Parathyroid adenoma (tissue), 2 donors: Measurements from ENCODE around the gene SSR4.

Experiments
- H2AFZ ChIP-seq: fragments of 300-600 bp; sonication (generic); one replicate; pipeline ENCODE4 v1.7.0; 2017; ENCODE audit warnings: antibody characterized with exemption, mild to moderate bottlenecking
- H3K27ac ChIP-seq: fragments of 300-600 bp; sonication (generic); one replicate; pipeline ENCODE4 v1.7.0; 2017
- H3K27me3 ChIP-seq: fragments of 300-600 bp; sonication (generic); one replicate; pipeline ENCODE4 v1.7.0; 2017; ENCODE audit warnings: low read length; ENCODE audit not compliant: control insufficient read depth, insufficient read depth
- H3K36me3 ChIP-seq: fragments of 300-600 bp; sonication (generic); one replicate; pipeline ENCODE4 v1.7.0; 2017; ENCODE audit warnings: low read length; ENCODE audit not compliant: control insufficient read depth, insufficient read depth
- H3K4me1 ChIP-seq: fragments of 300-600 bp; sonication (generic); one replicate; pipeline ENCODE4 v1.7.0; 2017; ENCODE audit warnings: control low read depth
- H3K4me2 ChIP-seq: fragments of 300-600 bp; sonication (generic); one replicate; pipeline ENCODE4 v1.7.0; 2017; ENCODE audit warnings: low read length
- H3K4me3 ChIP-seq: fragments of 300-600 bp; sonication (generic); one replicate; pipeline ENCODE4 v1.7.0; 2017; ENCODE audit warnings: low read depth, low read length
- H3K79me2 ChIP-seq: fragments of 300-600 bp; sonication (generic); one replicate; pipeline ENCODE4 v1.7.0; 2017; ENCODE audit warnings: control low read depth
- H3K9ac ChIP-seq: fragments of 300-600 bp; sonication (generic); one replicate; pipeline ENCODE4 v1.7.0; 2017; ENCODE audit warnings: mild to moderate bottlenecking
- H3K9me3 ChIP-seq: fragments of 300-600 bp; sonication (generic); one replicate; pipeline ENCODE4 v1.7.0; 2017; ENCODE audit warnings: low read length; ENCODE audit not compliant: control insufficient read depth
- TF ChIP-seq, protein P1 (sequence below): fragments of 300-600 bp; sonication (generic); IDR thresholded peaks from one replicate; pipeline ENCODE4 v1.7.0; 2017; ENCODE audit warnings: antibody characterized with exemption, mild to moderate bottlenecking
- donor health status: primary hyperparathyroidism.

Gene SSR4

DNA sequence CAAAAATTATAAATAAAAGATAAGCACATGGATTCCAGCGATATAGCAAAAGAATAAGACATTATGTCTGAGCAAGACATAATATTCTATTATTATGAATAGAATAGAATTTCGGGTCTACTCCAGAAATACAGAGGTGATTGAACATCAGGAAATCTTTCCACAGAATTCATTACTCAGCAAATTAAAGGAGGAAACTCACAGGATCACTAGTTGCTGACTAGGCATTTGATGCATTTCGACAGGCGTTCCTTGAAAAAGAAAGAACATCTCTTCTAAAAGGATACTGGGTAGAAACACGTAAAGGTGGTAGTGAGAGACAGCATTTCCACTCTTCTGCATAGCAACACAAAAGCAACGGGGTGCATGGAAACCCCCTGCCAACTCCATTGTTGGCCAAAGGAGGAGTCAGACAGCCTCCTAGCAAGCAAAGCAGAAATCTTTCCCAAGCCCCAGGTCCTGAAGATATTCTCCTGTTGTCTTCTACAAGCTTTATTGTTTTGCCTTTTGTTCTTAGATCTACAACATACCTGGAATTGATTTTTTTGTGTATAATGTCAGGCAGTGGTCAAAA is 50.1 kb downstream of the SSR4 start:
- Histone ChIP-seq H2AFZ (no peak overlapping the region), H3K4me3 (no peak overlapping the region), H3K4me2 (no peak overlapping the region), H3K9ac (no peak overlapping the region), H3K4me1 (no peaks in the 10 kb centered on the region), H3K79me2 (no peaks in the 10 kb centered on the region), H3K27ac (no peak overlapping the region), H3K27me3 (no peaks in the 10 kb centered on the region), H3K36me3 (no peaks in the 10 kb centered on the region), H3K9me3 (no peaks in the 10 kb centered on the region)
- TF ChIP-seq, protein P1, sequence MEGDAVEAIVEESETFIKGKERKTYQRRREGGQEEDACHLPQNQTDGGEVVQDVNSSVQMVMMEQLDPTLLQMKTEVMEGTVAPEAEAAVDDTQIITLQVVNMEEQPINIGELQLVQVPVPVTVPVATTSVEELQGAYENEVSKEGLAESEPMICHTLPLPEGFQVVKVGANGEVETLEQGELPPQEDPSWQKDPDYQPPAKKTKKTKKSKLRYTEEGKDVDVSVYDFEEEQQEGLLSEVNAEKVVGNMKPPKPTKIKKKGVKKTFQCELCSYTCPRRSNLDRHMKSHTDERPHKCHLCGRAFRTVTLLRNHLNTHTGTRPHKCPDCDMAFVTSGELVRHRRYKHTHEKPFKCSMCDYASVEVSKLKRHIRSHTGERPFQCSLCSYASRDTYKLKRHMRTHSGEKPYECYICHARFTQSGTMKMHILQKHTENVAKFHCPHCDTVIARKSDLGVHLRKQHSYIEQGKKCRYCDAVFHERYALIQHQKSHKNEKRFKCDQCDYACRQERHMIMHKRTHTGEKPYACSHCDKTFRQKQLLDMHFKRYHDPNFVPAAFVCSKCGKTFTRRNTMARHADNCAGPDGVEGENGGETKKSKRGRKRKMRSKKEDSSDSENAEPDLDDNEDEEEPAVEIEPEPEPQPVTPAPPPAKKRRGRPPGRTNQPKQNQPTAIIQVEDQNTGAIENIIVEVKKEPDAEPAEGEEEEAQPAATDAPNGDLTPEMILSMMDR, result no peak

GRCh38 chrX:153845195-153845594 is 50.7 kb downstream of the SSR4 start:
- no peaks in the 10 kb centered on the region for H3K4me1 ChIP-seq
- H2AFZ ChIP-seq, result no peak overlapping the region
- H3K27ac ChIP-seq, result no peak overlapping the region
- H3K27me3 ChIP-seq, result no peaks in the 10 kb centered on the region
- no peak overlapping the region for H3K4me2 ChIP-seq
- H3K9ac ChIP-seq, result no peak overlapping the region
- TF ChIP-seq, protein P1, result no peak
- H3K9me3 ChIP-seq, result no peaks in the 10 kb centered on the region
- H3K79me2 ChIP-seq, result no peaks in the 10 kb centered on the region
- no peaks in the 10 kb centered on the region for H3K36me3 ChIP-seq
- no peak overlapping the region for H3K4me3 ChIP-seq

DNA sequence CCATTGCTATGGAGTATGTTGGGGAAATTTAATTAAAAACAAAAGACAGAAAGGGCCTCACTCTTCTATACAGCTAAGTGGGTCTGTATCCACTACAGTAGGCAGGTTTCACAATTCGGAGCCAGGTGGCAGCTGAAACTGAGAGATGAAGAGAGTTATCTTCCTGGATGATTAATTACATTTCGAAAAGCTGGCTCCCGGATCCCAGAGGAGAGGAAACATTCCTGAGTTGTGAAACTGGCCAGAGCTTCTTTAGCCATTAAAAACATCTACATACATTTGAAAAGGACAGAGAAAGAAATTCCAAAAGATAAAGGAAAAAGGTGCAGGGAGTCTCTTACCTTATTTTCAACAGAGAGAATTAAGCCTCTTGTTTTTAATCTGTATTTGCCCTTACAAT is 51.4 kb downstream of the SSR4 start:
- Histone ChIP-seq H3K27me3 (no peaks in the 10 kb centered on the region), H3K4me3 (no peak overlapping the region), H3K4me2 (no peak overlapping the region), H2AFZ (no peak overlapping the region), H3K9me3 (no peaks in the 10 kb centered on the region), H3K4me1 (no peaks in the 10 kb centered on the region), H3K79me2 (no peaks in the 10 kb centered on the region), H3K36me3 (no peaks in the 10 kb centered on the region), H3K9ac (no peak overlapping the region), H3K27ac (no peak overlapping the region)
- TF ChIP-seq, protein P1, result no peak
